HG02610 (cell line): ENCODE data around the gene MTR.
A peak's percentile ranks its signal among the peaks of the same experiment; 100 is the strongest.
"Not testable (repeated sequence)": the region's sequence is repeated elsewhere in the genome, so short reads cannot be mapped to it uniquely, and the experiment has no call there.

Source experiments
- ATAC-seq: cut with Tn5 transposase; IDR thresholded peaks from one replicate; pipeline ENCODE4 v1.9.1; 2021; ENCODE audit warnings: mild to moderate bottlenecking, moderate library complexity; ENCODE audit not compliant: unreplicated experiment

MTR gene

DNA sequence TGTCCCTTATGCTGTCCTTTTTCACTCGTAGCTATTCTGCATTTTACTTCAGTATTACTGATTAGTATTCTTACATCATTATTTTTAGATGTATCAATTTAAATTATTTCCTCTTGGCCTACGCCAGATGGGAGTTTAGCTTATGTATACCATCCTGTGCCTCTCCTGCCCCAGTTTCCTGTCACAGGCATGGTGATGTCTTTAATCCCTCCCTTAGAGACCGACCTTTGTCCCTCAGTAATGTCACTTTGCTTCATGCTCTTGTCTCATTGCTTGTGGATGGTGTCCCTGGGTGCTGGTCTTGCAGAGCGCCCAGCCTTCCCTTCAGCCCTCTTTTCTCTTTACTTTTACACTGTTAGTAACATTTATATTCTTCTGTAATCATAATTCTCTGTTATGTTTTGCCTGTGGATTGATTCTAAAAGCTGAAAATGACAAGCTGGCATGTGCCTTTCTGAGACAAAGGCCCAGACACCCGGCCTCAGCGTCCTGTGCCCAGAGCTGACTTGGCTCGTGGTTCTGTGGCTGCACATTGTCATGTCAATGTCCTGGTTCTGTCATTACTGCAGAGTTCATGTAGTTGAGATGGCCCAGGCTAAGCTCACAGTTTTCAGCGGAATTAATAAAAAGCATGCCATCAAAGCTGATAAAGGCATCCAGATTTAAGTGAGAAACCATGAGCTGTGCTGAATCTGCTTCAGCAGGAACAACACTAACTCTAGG is 100.7 kb downstream of the MTR start:
- ATAC-seq = no peak

DNA sequence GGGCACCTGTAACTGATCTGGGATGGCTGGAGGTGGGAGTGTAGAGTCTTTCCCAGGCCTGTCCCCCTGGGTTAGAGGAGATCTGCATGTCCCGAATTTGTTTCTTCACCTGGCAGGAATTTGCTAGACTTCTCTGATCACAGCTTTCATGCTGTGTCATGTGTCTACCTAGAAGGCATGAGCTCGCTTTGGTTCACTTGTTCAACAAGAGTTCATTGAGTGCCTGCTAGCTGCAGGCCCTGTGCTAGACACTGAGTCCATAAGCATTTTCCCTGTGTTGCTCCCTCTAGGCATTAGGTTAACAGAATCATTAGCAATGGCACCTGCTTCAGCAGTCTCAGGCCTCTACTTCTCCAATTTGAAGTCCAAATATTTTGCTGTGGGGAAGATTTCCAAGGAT is 101.6 kb downstream of the MTR start:
- no peak for ATAC-seq

DNA sequence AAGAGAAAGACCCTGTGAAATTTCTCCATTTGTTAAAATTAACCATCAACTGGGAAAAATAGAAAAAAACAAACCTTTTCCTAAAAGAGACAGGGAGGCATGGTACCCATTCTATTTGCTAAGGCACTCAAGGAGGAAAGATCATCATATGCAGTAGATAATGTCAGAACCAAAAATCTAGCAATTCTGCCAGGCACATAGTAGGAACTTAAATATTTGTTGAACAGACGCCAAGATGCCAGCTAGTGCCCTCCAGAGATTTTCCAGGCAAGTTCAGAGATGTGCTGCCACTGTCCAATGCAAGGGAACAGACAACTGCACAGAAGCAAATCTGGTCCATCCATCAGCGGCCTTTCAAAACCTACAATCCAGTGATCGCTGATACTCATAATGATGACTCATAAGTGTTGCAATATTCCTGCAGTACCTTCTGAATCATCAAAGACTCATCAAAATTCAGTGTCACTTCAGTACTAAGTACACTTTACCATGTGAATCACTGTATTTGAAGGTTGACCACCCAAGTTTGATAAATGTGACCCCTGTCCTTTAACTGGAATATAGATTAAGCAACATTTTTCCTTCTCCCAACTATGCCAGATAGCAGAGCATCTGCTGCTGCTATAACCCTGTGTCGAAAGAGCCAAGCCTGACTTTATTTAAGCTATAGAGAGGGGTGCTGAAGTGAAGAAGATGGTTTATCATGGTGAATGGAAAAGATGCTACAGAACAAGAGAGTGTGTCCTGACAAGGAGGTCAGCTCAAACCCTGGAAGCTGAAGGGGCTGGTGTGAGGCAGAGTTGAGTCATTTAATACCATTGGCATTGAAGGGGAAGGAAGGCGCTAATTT is 110.0 kb downstream of the MTR start:
- ATAC-seq = no peak

DNA sequence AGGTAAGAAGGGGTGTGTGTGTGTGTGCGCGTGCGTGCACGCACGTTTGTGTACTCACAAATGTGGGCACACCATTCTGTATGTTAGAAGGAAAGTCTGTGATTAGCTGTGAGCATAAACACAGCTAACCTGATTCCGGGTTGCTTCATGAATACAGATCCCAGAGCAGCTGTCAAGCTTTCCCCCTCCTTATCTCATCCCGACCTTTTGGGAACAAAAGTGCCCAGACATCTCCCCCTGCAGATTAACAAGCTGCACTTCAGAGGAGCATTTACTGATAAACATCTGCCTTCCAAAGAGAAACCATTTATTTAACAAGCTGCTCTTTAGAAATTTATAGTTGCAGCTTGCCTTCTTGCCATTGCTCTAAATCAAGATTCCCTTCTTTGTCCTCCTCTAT is 112.1 kb downstream of the MTR start:
- ATAC-seq = no peak

DNA sequence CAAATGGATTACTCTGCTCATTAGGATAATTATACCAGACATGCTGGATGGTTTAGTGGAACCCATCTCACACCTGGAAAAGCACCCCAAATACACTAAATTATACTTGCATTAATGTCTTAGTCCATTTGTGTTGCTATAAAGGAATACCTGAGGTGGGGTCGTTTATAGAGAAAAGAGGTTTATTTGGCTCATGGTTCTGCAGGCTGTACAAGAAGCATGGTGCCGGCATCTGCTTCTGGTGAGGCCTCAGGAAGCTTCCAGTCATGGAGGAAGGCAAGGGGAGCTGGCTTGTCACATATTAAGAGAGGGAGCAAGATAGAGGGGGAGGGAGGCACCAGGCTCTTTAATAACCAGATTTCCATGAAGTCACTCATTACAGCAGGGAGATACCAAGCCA is 113.6 kb downstream of the MTR start:
- no peak for ATAC-seq

DNA sequence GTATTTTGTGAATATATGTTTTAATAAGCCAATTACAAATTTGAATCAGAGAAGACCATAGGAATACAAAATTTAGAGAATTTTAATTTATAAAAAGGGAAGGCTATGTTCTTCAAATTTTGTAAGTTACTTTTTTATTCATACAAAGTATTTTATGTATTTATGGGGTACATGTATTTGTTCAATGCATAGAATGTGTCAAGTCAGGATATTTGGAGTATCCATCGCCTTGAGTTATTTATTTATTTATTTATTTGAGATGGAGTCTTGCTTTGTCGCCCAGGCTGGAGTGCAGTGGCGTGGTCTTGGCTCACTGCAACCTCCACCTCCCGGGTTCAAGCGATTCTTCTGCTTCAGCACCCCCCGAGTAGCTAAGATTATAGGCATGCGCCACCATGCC is 116.0 kb downstream of the MTR start:
- ATAC-seq = not testable (repeated sequence)

DNA sequence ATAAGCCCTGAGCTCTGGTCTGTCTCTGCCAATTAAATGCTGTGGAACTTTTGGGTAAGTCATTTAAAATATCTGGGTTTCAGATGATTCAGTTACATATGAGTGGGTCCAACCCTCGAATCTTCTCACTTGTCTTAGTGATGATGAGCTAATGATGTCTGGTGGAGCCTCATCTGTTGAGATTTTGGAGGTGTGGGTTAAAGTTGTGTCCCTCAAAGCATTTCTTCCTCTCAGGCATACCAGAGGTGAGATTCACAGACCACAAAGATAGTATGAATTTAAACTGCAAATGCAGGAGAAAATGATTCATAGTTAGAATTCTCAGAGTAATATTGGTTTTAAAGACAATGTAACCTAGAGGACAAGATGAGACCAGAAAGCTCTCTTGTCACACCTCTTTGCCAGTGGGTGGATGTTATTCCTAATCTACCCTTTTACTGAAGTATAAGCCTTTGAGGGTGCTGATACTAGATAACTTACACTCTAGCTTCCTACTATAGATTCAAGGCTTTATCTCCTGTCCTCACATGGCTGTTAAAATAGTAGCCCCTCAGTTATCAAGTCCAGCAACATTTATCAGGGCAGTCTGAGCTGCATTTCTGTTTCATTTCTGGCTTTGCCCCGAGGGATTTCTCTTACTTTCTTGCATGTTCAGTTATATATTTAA is 118.4 kb downstream of the MTR start:
- ATAC-seq = peak; percentile 34

DNA sequence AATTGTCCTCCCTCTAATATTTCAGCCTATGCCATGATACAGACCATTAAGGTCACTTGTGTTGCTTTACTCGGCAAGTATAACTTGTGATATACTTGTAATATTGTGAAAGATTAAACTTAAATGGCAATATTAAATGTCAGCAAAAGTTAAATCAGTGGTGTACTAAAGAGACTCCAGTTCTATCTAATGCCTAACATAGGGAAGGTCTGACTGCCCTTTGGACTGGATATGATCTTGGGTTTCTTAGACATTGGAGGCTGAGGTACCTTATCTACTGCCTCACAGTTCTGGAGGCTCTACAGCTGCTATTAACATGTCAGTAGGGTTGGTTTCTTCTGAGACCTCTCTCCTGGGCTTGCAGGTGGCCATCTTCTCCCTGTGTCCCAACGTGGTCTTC is 119.3 kb downstream of the MTR start:
- no peak for ATAC-seq

DNA sequence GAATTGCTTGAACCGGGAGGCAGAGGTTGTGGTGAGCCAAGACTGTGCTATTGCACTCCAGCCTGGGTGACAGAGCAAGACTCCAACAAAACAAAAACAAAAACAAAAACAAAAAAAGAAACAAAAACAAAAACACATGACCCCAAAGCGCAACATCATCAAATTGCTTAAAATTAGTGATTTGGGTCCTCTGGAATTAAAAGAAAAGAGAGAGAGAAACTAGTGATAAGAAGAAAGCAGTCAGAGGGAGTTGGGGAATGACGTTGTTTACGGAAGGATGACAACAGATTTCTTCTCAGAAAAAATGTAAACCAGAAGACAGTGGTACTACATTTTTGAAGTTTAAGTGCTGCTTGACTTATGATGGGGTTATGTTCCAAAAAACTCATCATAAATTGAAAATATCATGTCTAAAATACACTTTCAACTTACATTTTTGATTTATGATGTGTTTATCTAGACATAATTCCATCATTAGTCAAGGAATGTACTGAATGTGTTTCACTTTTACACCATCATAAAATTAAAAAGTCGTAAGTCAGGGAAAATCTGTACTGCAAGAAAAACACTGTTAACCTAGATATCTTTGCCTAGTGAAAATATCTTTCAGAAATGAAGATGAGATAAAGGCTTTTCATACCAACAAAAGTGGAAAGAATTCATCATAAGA is 121.2 kb downstream of the MTR start:
- no peak for ATAC-seq

DNA sequence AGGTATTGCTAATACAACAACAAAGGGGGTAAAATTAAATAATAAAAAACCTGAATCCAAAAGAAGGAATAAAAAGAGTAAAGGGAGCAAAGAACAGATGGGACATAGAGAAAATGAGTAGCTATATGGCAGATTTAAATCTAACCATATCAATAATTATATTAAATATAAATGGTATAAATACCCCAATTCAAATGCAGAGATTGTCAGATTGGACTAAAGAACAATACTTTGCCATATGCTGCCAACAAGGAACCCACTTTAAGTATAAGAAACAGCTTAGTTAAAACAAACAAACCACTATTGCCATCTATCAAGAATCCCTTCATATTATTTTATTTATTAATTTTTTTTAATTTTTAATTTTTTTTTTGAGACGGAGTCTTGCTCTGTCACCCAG is 122.4 kb downstream of the MTR start:
- ATAC-seq = no peak

DNA sequence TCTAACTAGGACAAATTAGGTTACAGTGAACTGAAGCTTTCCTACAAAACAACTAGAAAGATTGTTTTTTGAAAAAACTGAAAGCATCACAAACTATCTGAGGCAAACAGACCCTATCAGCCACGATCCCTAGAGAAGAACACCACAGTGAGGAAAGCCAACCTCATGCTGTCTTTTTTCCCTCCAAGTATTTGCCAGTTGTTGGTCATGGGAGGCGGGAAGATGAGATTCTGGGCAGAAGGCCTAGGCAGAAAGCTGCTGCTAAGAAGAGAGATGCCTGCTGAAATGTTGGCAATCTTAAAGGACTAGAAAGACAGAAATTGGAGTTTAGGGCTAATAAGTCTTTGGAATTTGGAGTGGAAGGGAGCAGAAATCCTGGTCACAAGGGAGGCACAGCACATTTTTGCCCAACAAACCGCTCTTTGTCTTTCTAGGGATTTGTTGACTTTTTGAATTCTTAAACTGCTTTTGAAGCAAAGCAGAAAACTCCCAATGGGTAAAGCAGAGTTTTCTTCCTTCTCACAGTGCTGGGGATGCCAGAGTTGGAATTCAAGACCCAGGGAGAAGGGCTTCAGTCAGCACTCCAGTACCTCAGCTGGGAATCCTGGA is 125.3 kb downstream of the MTR start:
- no peak for ATAC-seq

DNA sequence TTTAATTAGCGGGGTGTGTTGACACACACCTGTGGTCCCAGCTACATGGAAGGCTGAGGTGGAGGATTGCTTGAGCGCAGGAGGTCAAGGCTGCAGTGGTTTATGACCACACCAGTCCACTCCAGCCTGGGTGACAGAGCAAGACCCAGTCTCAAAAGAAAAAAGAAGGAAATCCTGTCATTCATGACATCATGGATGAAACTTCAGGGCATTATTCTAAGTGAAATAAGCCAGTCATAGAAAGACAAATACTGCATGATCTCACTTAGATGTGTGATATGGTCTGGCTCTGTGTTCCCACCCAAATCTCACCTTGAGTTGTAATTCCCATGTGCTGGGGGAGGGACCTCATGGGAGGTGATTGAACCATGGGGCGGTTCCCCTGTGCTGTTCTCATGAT is 126.5 kb downstream of the MTR start:
- ATAC-seq = no peak

DNA sequence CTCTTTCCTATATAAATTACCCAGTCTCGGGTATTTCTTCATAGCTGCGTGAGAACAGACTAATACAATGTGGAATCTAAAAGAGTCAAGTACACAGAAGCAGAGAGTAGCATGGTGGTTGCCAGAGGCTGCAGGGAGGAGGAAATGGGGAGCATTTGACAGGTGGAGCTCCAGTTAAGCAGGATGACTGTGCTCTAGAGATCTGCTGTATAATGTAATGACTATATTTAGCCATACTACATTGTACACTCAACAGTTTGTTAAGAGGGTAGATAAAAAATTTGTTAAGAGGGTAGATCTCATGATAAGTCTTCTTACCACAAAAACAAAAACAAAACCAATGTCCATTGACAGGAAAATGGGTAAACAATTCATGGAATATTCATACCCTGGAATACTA is 127.1 kb downstream of the MTR start:
- ATAC-seq = no peak

DNA sequence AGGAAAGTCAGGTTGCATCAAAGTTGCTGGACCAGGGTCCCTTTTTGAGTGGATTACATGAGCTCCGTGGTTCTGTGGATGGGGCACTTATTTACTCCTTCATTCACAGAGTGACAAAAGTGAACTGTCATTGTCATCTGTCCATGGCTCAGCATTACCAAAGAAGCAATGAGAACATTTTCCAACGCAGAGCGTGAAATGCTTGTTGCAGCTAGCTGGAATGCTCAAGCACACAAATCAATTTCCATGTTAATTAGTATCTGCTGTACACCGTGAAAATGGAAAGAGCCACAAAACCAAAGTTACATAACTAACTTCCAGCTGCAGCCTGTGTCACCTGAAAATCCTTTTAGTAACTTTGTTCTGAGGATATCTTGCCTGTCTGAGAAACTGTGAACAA is 130.3 kb downstream of the MTR start:
- ATAC-seq = no peak

DNA sequence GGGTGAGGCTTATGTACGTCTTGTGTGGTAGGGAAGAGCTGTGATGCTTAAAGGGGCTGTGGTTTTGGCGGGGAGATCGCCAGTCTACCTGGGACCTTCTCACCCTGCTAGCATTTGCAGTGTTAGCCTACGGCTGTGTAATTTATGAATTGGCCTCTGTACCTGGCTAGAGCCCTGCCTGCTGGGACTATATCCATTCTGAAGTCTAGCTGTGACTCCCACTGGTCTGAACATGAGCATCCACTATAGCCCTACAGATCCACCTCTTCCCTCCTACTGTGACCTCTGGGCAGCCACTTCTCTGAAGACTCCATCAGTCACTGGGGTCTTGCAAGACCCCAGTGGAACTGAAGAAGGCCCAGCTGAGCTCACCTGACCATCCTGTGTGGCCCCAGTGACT is 135.4 kb downstream of the MTR start:
- ATAC-seq = no peak

DNA sequence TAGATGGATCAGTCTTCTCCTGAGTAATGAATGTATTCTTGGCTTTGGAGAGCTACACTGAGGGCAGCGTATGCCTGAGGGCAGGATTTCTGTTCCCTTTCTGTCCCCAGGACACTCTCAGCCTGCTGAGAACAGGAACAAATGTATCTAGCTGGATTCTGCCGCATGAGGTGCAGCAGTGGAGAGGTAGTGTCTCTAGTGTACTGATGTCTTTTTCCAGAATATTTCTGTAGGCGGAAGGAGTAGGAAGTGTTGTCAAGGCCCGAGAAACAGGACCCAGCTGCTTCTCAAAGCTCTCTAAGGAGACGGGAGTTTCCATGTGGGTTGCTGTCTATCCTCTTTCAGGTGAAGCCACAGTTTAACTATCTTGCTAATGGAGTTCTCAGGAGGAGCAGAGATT is 143.7 kb downstream of the MTR start:
- ATAC-seq = no peak

DNA sequence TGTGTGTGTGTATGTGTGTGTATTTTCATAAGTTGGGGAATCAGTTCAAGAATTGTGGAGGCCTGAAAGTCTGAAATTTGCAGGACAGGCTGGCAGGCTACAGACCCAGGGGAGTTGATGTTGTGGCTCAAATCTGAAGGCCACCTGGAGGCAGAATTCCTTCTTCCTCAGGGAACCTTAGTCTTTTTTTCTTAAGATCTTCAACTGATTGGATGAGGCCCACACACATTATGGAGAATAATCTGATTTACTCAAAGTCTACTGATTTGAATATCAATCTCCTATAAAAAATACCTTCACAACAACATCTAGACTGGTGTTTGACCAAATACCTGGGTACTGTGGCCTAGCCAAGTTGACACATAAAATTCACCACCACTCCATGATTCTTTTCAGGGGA is 147.3 kb downstream of the MTR start:
- no peak for ATAC-seq

DNA sequence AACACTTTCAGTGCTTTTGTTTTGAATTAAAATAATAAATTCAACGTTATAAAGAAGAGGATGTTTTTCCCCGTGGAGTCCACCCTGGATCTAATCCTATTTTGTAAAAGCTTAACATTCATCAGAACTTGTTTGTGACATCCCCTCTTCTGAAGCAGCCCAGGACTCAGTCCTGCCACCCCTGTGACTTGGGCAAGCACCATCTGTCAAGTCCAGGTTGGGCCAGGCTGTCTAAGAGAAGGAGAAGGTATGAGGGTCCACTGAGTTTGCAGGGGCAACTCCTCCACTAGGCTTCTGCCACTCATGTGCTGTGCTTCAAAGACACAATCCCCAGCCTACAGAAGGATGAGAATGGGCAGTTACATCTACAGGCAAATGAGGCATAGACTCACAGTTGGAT is 149.5 kb downstream of the MTR start:
- ATAC-seq = no peak

DNA sequence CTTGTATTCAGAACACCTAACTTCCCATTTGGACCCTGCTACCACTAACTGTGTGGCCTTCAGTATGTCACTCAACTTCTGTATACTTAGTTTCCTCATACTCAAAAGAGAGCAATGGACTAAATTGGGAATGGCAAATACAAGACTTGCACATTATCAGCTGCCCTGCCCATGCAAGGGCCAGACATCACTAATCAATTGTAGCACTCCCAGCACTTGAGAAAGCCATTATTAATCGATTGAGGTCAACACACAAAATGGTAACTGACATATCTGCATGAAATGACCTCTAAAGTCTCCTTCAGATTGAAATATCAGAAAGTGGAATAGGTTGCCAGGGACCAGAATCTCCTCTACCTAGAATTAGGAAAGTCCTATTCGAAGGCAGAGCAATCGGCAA is 149.9 kb downstream of the MTR start:
- no peak for ATAC-seq

DNA sequence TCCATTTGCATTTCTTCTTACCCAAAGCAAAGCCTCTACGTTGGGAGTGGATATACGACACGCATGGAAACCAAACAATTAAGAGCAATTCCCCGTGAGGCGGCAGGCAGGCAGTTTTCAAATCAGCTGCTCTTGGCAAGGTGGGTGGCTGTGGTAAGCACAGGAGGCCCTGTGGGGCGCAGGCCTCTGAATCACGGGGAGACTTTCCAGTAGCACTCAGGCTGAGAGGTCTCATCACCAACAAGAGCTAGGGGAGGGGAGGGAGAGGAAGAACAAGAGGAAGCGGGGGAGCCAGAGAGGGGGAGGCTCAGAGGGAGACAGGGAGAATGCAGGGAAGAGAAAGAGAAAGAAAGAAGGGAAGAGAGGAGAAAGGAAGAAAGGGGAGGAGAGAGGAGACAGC is 152.7 kb downstream of the MTR start:
- ATAC-seq = no peak

DNA sequence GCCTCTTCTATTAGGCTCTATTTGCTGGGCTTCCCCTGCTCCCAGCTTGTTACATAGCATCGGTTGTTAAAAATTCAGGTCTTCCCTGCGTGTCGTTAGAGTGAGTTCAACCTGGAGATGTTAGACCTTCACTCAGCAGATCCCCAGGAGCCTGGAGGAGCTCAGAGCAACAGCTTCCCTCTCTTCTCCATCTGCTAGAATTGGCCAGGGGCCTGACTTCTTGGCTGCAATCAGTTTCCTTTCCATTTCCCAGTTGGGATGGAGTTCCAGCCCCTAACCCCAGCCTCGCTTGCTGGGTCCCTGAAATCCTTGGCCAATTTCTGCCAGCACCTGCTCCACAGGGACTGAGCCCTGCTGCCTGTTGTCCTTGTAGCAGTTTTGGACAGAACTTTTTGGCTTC is 153.3 kb downstream of the MTR start:
- no peak for ATAC-seq
